Heart left ventricle (tissue), 16 donors: ENCODE data around the gene MYO10. TPM values are rescaled to one million over a fixed set of nuclear protein-coding genes. Genes with fewer than 3 reads are reported as not detected.

Source experiments
- ATAC-seq, 4 donors: fragments of 200-7000 bp; cut with Tn5 transposase; one replicate each; pipeline ENCODE4 v1.9.1; 2020 to 2022; ENCODE audit warnings: moderate library complexity in 4 of 4, mild to moderate bottlenecking in 3 of 4, moderate number of reproducible peaks in 1 of 4
- DNase-seq, 5 donors: peaks; one replicate each; pipeline ENCODE4 v3.0.0-alpha.2; 2020
- H3K27ac ChIP-seq, 12 donors: fragments of 200-600 bp; sonication (generic) in 4 of 12; one replicate each; pipeline versions ENCODE4 v1.5.0 to v1.8.0; 2016 to 2022; ENCODE audit warnings: mild to moderate bottlenecking in 2 of 12
- H3K27me3 ChIP-seq, 9 donors: fragments of 200-600 bp; sonication (generic) in 2 of 9; one replicate each; pipeline versions ENCODE4 v1.5.1 to v1.8.0; 2016 to 2022; ENCODE audit warnings: mild to moderate bottlenecking in 3 of 9
- H3K36me3 ChIP-seq, 9 donors: fragments of 200-600 bp; sonication (generic) in 2 of 9; one replicate each; pipeline versions ENCODE4 v1.5.0 to v1.8.0; 2018 to 2022; ENCODE audit warnings: mild to moderate bottlenecking in 2 of 9
- H3K4me1 ChIP-seq, 12 donors: fragments of 200-600 bp; sonication (generic) in 4 of 12; one replicate each; pipeline versions ENCODE4 v1.5.0 to v1.8.0; 2016 to 2022; ENCODE audit warnings: mild to moderate bottlenecking in 3 of 12
- H3K4me3 ChIP-seq, 12 donors: fragments of 200-600 bp; sonication (generic) in 4 of 12; one replicate each; pipeline versions ENCODE4 v1.5.0 to v1.8.0; 2017 to 2022; ENCODE audit warnings: mild to moderate bottlenecking in 9 of 12, moderate library complexity in 4 of 12
- H3K9me3 ChIP-seq, 12 donors: fragments of 200-600 bp; sonication (generic) in 4 of 12; one replicate each; pipeline versions ENCODE4 v1.5.0 to v1.8.0; 2016 to 2022; ENCODE audit warnings: mild to moderate bottlenecking in 1 of 12
- CTCF ChIP-seq, 12 donors: fragments of 200-600 bp; sonication (generic) in 4 of 12; IDR thresholded peaks; one replicate each; pipeline versions ENCODE4 v1.5.0 to v1.8.0; 2018 to 2022; ENCODE audit warnings: antibody characterized with exemption in 12 of 12, mild to moderate bottlenecking in 5 of 12
- POLR2A ChIP-seq, 2 donors: fragments of 450-650 bp; IDR thresholded peaks; one replicate each; pipeline ENCODE4 v1.6.1; 2017; ENCODE audit warnings: antibody characterized with exemption in 2 of 2, mild to moderate bottlenecking in 2 of 2, moderate library complexity in 2 of 2
- WGBS, 4 donors: extraction: QIAGEN DNeasy Blood & Tissue Kit in 2 of 4; methylation state at CpG; one replicate each; pipeline versions ENCODE4 v1.1.5 to v1.1.7; 2013 to 2018; 5-methylcytosine and 5-hydroxymethylcytosine counted together
- intact Hi-C, 10 donors: fragments of 100-400 bp; cut with DNase I; formaldehyde crosslinking; loops; one replicate each; pipeline versions ENCODE4 v1.11.1 to v1.14.2; 2022
- polyA plus RNA-seq, 2 donors: library from polyadenylated mRNA; stranded (reverse); fragments of 200-250 nt; gene quantifications; one replicate each; pipeline ENCODE4 v1.2.3, GENCODE V29; 2013
- total RNA-seq, 9 donors: library from RNA; depleted of rRNA in 2 of 9; stranded (reverse); fragments of >200 nt in 2 of 9; fragmentation: NEBNext Ultra II Directional in 3 of 9; extraction: Animal tissue kit (Norgen Biotek cat#: 25700) in 3 of 9; gene quantifications; one replicate each; pipeline versions ENCODE4 v1.1.0 to v1.2.4, GENCODE V29; 2016 to 2023
- donor health status: ischemic (EF 13 %, LVEDD 7.1; RV severe dilation, severe dysfunction).
- donor health status: healthy with polysubstance abuse.
- donor health status: DM: no; HTN: yes; CAD: no.
- donor health status: DM: no; HTN: no; CAD: no.
- donor health status: ischemic (EF 25% LVEDD 6.9; RV normal size, moderate dysfunction).
- donor health status: ischemic (EF 25% LVEDD 5.7; RV mildly dilated, moderate dysfunction).
- donor health status: healthy.
- donor health status: DM: yes; HTN: yes; CAD: no.
- donor health status: ischemic (EF 35%, LVEDD 5.7; RV mildly dilated, moderate dysfunction).
- donor health status: nonischemic (EF 11% LVEDD 7.7; RV severe dilation, severe dysfunction).
- donor health status: DM: yes; HTN: yes; CAD: no.
- donor health status: PGD.
- donor health status: ischemic (EF 29% LVEDD 5.4; RV normal size, mild dysfunction).
- donor health status: nonischemic (EF 23%, LVEDD 6.1; RV moderate dilation, normal function).

Gene MYO10
- total and polyA plus RNA-seq, 11 donors = 2.0 to 17.3 (median 3.8) TPM

DNA sequence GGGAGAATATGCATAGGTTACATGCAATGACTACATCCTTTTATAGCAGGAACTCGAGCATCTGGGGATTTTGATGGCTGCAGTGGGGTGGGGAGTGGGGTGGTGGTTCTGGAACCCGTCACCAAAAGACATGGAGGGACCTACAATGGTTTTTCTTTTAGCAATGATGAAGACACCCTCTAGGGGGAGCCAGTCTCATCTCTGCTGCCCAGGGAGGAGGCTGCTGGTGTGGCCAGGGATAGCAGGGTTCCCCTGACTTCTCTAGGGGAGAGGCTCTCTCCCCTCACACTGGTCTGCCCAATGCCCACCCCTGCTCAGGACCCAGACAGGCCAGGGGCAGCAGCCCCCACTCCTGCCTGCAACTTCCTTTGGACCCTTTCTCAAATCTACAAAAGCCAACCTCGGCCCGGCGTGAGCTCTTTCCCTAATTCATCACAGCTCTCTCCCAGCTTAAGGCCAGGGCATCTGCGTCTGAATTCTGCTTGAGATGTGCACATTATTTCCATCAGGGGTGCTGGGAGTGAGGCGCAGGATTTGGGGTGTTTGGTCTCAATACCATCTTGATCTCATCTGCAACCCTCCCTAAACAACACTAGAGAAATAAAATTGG lies 245.7 kb downstream of the MYO10 start:
- WGBS, 4 donors = 71 to 83% (median 79%) methylated on average over 7 of the region's 7 CpGs
- H3K4me1 ChIP-seq = peaks cover 0 to 2% (median 0%) of the 10 kb centered on the region in 12 donors
- no peaks in the 10 kb centered on the region for H3K9me3 ChIP-seq
- ATAC-seq = peak in 3 of 4 donors; percentile 36 to 56 (median 38)
- peaks cover 0 to 37% (median 8%) of the 10 kb centered on the region in 9 donors for H3K36me3 ChIP-seq
- H3K27ac ChIP-seq = no peak overlapping the region
- H3K27me3 ChIP-seq = no peaks in the 10 kb centered on the region
- no peak overlapping the region for H3K4me3 ChIP-seq
- intact Hi-C loops = loop anchor here in 1 of 10 donors (5.0 kb wide), 1 partner anchor 497 kb away; no protein-coding TSS in a partner anchor
- TF ChIP-seq POLR2A (IDR thresholded peaks at IDR 0.05) (no peak), CTCF (IDR thresholded peaks at IDR 0.05) (peak; percentile 29 to 62 (median 48))
- DNase-seq = no peak

- DNase-seq (peak in 1 of 5 donors; percentile 39), ATAC-seq (peak in 3 of 4 donors; percentile 39 to 52 (median 45))
- Histone ChIP-seq H3K4me3 (no peak overlapping the region), H3K9me3 (no peaks in the 10 kb centered on the region), H3K4me1 (peaks cover 0 to 2% (median 0%) of the 10 kb centered on the region in 12 donors), H3K27me3 (no peaks in the 10 kb centered on the region), H3K27ac (peak overlapping the region in 1 of 12 donors; percentile 12), H3K36me3 (peaks cover 0 to 41% (median 15%) of the 10 kb centered on the region in 9 donors)
- TF ChIP-seq CTCF (IDR thresholded peaks at IDR 0.05) = no peak
- no peak for TF ChIP-seq POLR2A (IDR thresholded peaks at IDR 0.05)
- WGBS, 4 donors = 34 to 56% (median 51%) methylated on average over 2 of the region's 2 CpGs
- intact Hi-C loops = loop anchor here in 2 of 10 donors (10.0 kb wide), 2 partner anchors 497 to 507 kb away; no protein-coding TSS in a partner anchor
These were observed 248.2 kb downstream of the MYO10 start for GRCh38 chr5:16687898-16688297.

DNA sequence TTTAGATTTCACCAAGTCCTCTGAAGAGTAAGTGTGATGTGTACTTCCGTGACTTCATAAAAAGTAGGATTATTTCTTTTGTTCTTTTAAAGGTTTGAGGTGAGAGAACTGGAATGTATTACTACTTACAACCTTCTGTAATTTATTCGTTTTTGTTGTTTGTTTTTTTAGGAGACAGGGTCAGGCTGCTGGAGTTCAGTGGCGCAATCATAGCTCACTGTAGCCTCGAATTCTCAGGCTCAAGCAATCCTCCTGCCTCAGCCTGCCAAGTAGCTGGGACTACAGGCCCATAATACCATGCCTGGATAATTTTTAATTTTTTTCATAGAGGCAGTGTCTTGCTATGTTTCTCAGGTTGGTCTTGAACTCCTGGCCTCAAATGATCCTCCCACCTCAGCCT lies 251.0 kb downstream of the MYO10 start:
- no peak for TF ChIP-seq CTCF (IDR thresholded peaks at IDR 0.05)
- no peak for TF ChIP-seq POLR2A (IDR thresholded peaks at IDR 0.05)
- Histone ChIP-seq H3K4me3 (no peak overlapping the region), H3K27me3 (no peaks in the 10 kb centered on the region), H3K4me1 (peaks cover 0 to 2% (median 0%) of the 10 kb centered on the region in 12 donors), H3K36me3 (peaks cover 0 to 63% (median 32%) of the 10 kb centered on the region in 9 donors), H3K9me3 (no peaks in the 10 kb centered on the region), H3K27ac (no peak overlapping the region)
- 88 to 91% (median 90%) methylated on average over 4 of the region's 4 CpGs for WGBS, 4 donors
- no peak for DNase-seq
- intact Hi-C loops = loop anchor here in 2 of 10 donors (10.0 kb wide), 2 partner anchors 500 to 510 kb away; no protein-coding TSS in a partner anchor
- ATAC-seq = no peak

DNA sequence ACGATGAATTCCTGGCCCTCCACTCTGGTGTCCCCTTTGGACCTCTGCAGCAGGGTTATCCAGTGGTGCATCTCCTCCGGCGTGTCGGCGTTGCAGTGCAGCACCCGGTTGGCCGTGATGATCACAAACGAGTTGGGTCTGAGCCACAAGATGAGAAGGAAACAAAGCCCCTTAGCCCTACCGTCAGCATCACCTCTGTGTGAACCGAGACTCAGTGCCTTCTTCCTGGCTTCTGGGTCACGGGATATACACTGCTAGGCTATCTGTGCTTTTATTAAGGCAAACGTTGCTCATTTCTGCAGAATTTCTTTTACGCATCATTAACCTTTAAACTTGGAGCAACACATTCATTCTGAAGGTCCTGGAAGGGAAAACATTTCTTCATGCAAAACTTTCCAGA lies 254.2 kb downstream of the MYO10 start:
- no peaks in the 10 kb centered on the region for H3K9me3 ChIP-seq
- no peak overlapping the region for H3K4me3 ChIP-seq
- H3K27ac ChIP-seq = no peak overlapping the region
- ATAC-seq (no peak), DNase-seq (no peak)
- 87 to 94% (median 89%) methylated on average over 13 of the region's 13 CpGs for WGBS, 4 donors
- H3K4me1 ChIP-seq = no peaks in the 10 kb centered on the region
- intact Hi-C loops = loop anchor here in 2 of 10 donors (10.0 kb wide), 2 partner anchors 503 to 513 kb away; no protein-coding TSS in a partner anchor
- TF ChIP-seq CTCF (IDR thresholded peaks at IDR 0.05) = no peak
- no peak for TF ChIP-seq POLR2A (IDR thresholded peaks at IDR 0.05)
- H3K27me3 ChIP-seq = no peaks in the 10 kb centered on the region
- peaks cover 0 to 79% (median 33%) of the 10 kb centered on the region in 9 donors for H3K36me3 ChIP-seq
